Activated CD8-positive, alpha-beta memory T cell treated with anti-CD3 and anti-CD28 coated beads, Interleukin-2, amount 10 ng/mL, durations not matched to agents 7 days and 5 days (primary cell): Measurements from ENCODE around the gene PRF1. TPM values are rescaled to one million over a fixed set of nuclear protein-coding genes. Genes with fewer than 3 reads are reported as not detected.
"Not testable (repeated sequence)": the region's sequence is repeated elsewhere in the genome, so short reads cannot be mapped to it uniquely, and the experiment has no call there.

Source experiments
- ATAC-seq: fragments of 150-1000 bp; cut with Tn5 transposase; one replicate; pipeline ENCODE4 v1.10.0; 2021; ENCODE audit warnings: moderate library complexity
- CTCF ChIA-PET: fragments of 350-600 bp; sonication (Branson Sonifier 250); formaldehyde crosslinking; loops from one replicate; lab custom pipeline; 2021; ENCODE audit warnings: antibody characterized with exemption; lab: Charles Lee
- DNase-seq: peaks from one replicate; pipeline ENCODE4 v3.0.0-alpha.2; 2020
- H3K27ac Mint-ChIP-seq: one replicate; pipeline ENCODE4 v1.8.0; 2021; ENCODE audit warnings: mild to moderate bottlenecking, mixed read lengths
- H3K27me3 Mint-ChIP-seq: one replicate; pipeline ENCODE4 v1.8.0; 2021; ENCODE audit warnings: mixed read lengths
- H3K36me3 Mint-ChIP-seq: one replicate; pipeline ENCODE4 v1.8.0; 2021; ENCODE audit warnings: mild to moderate bottlenecking, mixed read lengths
- H3K4me1 Mint-ChIP-seq: one replicate; pipeline ENCODE4 v1.8.0; 2021; ENCODE audit warnings: mixed read lengths
- H3K4me3 Mint-ChIP-seq: one replicate; pipeline ENCODE4 v1.8.0; 2021; ENCODE audit warnings: mild to moderate bottlenecking, moderate library complexity, mixed read lengths
- H3K9me3 Mint-ChIP-seq: one replicate; pipeline ENCODE4 v1.8.0; 2022; ENCODE audit warnings: low read depth, mixed read lengths
- total RNA-seq, 2 experiments: library from RNA; stranded (reverse); gene quantifications; one replicate each; pipeline ENCODE4 v1.2.3, GENCODE V29; 2021

PRF1 gene
- total RNA-seq, 2 experiments from 2014 or later, result 381 to 433 TPM

- no peak for DNase-seq
- H3K4me3 Mint-ChIP-seq, result no peak overlapping the region
- no peak for ATAC-seq
- no peaks in the 10 kb centered on the region for H3K36me3 Mint-ChIP-seq
- no peak overlapping the region for H3K27ac Mint-ChIP-seq
- H3K9me3 Mint-ChIP-seq, result no peaks in the 10 kb centered on the region
- peaks cover 35% of the 10 kb centered on the region for H3K4me1 Mint-ChIP-seq
- H3K27me3 Mint-ChIP-seq, result peaks cover 9% of the 10 kb centered on the region
- CTCF ChIA-PET, result interaction anchor here (1.1 kb wide), 1 partner anchor 30 kb away, joined by 3 read pairs; no protein-coding TSS in a partner anchor
Measured at GRCh38 chr10:70588255-70588654, 14.3 kb downstream of the PRF1 start.

DNA sequence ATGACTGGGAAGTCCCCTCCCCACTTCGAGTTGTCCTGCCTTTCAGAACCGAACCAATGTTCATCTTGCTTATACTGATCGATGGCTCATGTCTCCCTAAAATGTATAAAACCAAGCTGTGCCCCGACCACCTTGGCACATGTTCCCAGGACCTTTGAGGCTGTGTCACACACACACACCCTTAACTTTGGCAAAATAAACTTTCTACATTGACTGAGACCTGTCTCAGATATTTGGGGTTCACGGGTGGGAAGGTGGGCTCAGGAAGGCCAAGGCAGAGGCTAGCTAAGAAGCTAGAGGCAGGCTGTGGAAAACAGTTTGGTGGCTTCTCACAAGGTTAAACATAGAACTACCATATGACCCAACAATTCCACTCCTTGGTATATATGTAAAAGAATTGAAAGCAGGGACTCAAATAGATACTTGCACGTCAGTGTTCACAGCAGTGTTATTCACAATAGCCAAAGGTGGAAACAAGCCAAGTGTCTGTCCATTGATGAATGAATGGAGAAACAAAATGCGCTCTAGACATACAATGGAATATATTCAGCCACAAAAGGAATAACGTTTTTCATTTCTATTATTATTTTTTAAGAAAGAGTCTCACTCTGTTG, 15.4 kb downstream of the PRF1 start:
- H3K4me3 Mint-ChIP-seq, result no peak overlapping the region
- ATAC-seq (no peak), DNase-seq (no peak)
- H3K9me3 Mint-ChIP-seq, result no peaks in the 10 kb centered on the region
- no peaks in the 10 kb centered on the region for H3K36me3 Mint-ChIP-seq
- peaks cover 11% of the 10 kb centered on the region for H3K27me3 Mint-ChIP-seq
- H3K27ac Mint-ChIP-seq, result no peak overlapping the region
- peaks cover 26% of the 10 kb centered on the region for H3K4me1 Mint-ChIP-seq
- CTCF ChIA-PET, result interaction anchor here (1.1 to 5.7 kb wide), 4 partner anchors 10 to 37 kb away, joined by 3 to 23 read pairs (median 5); no protein-coding TSS in a partner anchor

- no peak for ATAC-seq
- Mint-ChIP-seq H3K4me1 (peaks cover 22% of the 10 kb centered on the region), H3K36me3 (peaks cover 3% of the 10 kb centered on the region), H3K4me3 (no peak overlapping the region), H3K9me3 (no peaks in the 10 kb centered on the region), H3K27ac (no peak overlapping the region), H3K27me3 (peaks cover 11% of the 10 kb centered on the region)
- CTCF ChIA-PET, result interaction anchor here (1.1 to 5.7 kb wide), 3 partner anchors 10 to 36 kb away, joined by 3 to 23 read pairs (median 7); no protein-coding TSS in a partner anchor
- DNase-seq, result no peak
Measured at GRCh38 chr10:70586348-70586930, 16.1 kb downstream of the PRF1 start.

GRCh38 chr10:70585578-70586169, 16.9 kb downstream of the PRF1 start:
- DNase-seq, result no peak
- no peaks in the 10 kb centered on the region for H3K9me3 Mint-ChIP-seq
- peaks cover 4% of the 10 kb centered on the region for H3K36me3 Mint-ChIP-seq
- peaks cover 20% of the 10 kb centered on the region for H3K4me1 Mint-ChIP-seq
- H3K27me3 Mint-ChIP-seq, result peaks cover 11% of the 10 kb centered on the region
- no peak for ATAC-seq
- no peak overlapping the region for H3K4me3 Mint-ChIP-seq
- CTCF ChIA-PET, result interaction anchor here (0.8 to 5.7 kb wide), 4 partner anchors 17 to 36 kb away, joined by 3 to 23 read pairs (median 6); partner anchors contain the start of gene PRF1
- H3K27ac Mint-ChIP-seq, result no peak overlapping the region

- Mint-ChIP-seq H3K4me1 (peaks cover 21% of the 10 kb centered on the region), H3K27ac (peak overlapping the region; percentile 7), H3K4me3 (no peak overlapping the region), H3K27me3 (peaks cover 11% of the 10 kb centered on the region), H3K9me3 (no peaks in the 10 kb centered on the region), H3K36me3 (peaks cover 4% of the 10 kb centered on the region)
- no peak for ATAC-seq
- no peak for DNase-seq
- CTCF ChIA-PET, result interaction anchor here (0.8 to 5.7 kb wide), 7 partner anchors 17 to 124 kb away, joined by 3 to 23 read pairs (median 5); partner anchors contain the start of gene PRF1
Measured at GRCh38 chr10:70584909-70585544, 17.5 kb downstream of the PRF1 start.

GRCh38 chr10:70584366-70584765, 18.2 kb downstream of the PRF1 start:
- Mint-ChIP-seq H3K27me3 (peaks cover 9% of the 10 kb centered on the region), H3K9me3 (no peaks in the 10 kb centered on the region), H3K4me1 (peaks cover 28% of the 10 kb centered on the region), H3K27ac (no peak overlapping the region), H3K4me3 (no peak overlapping the region), H3K36me3 (peaks cover 4% of the 10 kb centered on the region)
- DNase-seq (no peak), ATAC-seq (no peak)
- CTCF ChIA-PET, result interaction anchor here (1.0 to 5.7 kb wide), 5 partner anchors 17 to 124 kb away, joined by 3 to 23 read pairs (median 5); no protein-coding TSS in a partner anchor

DNA sequence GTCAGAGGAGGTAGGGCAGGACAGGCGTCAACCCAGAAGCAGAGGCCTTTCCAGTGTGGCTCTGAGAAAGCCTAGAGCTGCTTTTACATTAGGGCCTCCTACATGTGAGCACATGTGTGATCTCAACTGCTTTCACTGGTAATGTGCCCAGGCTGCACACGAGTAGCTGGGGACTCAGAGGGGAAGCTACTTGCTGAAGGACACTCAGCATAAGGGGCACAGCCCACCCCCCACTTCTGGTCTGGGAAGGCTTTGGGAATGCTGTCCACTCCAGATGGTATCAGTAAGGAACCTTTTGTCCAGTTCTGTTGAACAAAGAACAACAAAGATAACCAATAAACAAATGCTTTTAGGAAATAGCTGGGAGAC, 18.9 kb downstream of the PRF1 start:
- Mint-ChIP-seq H3K27ac (no peak overlapping the region), H3K4me3 (no peak overlapping the region), H3K9me3 (no peaks in the 10 kb centered on the region), H3K27me3 (peaks cover 4% of the 10 kb centered on the region), H3K4me1 (peaks cover 32% of the 10 kb centered on the region), H3K36me3 (peaks cover 4% of the 10 kb centered on the region)
- ATAC-seq (no peak), DNase-seq (no peak)
- CTCF ChIA-PET, result interaction anchor here (1.0 to 5.7 kb wide), 6 partner anchors 10 to 123 kb away, joined by 3 to 23 read pairs (median 4); no protein-coding TSS in a partner anchor

GRCh38 chr10:70582793-70583668, 19.5 kb downstream of the PRF1 start:
- Mint-ChIP-seq H3K27me3 (peaks cover 2% of the 10 kb centered on the region), H3K4me1 (peaks cover 35% of the 10 kb centered on the region), H3K9me3 (no peaks in the 10 kb centered on the region), H3K4me3 (no peak overlapping the region), H3K27ac (no peak overlapping the region), H3K36me3 (peaks cover 4% of the 10 kb centered on the region)
- DNase-seq (no peak), ATAC-seq (no peak)
- CTCF ChIA-PET, result interaction anchor here (1.0 to 5.7 kb wide), 4 partner anchors 10 to 24 kb away, joined by 3 to 23 read pairs (median 4); no protein-coding TSS in a partner anchor

DNA sequence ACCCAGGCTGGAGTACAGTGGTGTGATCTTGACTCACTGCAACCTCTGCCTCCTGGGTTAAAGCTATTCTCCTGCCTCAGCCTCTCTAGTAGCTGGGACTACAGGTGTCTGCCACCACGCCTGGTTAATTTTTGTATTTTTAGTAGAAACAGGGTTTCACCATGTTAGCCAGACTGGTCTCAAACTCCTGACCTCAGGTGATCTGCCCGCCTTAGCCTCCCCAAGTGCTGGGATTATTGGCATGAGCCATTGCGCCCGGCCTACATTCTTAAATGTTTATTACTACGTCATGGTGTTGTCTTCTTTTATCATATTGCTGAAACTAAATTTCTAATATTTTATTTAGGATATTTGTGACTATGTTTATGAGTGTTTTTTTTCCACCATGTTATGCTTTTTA, 21.4 kb downstream of the PRF1 start:
- CTCF ChIA-PET, result interaction anchor here (1.9 kb wide), 1 partner anchor 20 kb away, joined by 6 read pairs; no protein-coding TSS in a partner anchor
- not testable (repeated sequence) for H3K4me3 Mint-ChIP-seq, ATAC-seq, H3K27ac Mint-ChIP-seq, H3K9me3 Mint-ChIP-seq, H3K27me3 Mint-ChIP-seq, DNase-seq, H3K36me3 Mint-ChIP-seq
- H3K4me1 Mint-ChIP-seq, result peaks cover 45% of the 10 kb centered on the region

DNA sequence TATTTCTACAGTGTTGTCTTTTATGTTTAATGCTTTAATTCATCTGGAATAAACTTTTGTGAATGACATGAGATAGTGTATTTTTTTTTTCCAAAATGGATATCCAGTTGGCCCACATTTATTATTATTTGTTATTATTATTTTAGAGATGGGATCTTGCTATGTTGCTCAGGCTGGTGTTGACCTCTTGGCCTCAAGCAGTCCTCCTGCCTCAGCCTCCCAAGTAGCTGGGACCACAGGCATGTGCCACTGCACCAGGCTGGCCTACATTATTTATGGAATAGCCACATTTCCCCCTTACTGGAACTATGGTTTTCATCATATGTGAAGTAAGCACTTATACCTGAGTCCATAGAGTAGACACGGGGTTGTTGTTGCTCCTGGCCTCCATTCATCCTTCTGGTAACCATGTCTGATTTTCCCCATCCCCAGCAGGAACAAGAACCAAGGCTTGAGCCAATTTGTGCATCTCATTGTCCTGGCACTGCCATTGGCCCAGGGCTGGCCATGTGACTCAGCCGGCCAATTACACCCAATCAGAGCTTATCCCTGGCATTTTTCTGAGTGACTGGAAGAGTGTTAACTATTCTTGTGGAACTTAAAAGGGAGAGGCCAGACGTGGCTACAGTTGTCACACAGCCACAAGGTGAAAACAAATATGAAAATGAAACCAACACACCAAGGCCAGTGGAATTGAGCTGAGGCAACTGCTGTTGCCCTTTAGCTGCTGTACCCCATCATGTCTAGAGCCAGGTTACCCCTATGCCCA, 23.1 kb downstream of the PRF1 start:
- DNase-seq, result peak; percentile 67
- Mint-ChIP-seq H3K9me3 (no peaks in the 10 kb centered on the region), H3K4me3 (peak overlapping the region; percentile 63), H3K4me1 (peaks cover 53% of the 10 kb centered on the region), H3K27me3 (peaks cover 2% of the 10 kb centered on the region), H3K27ac (peak overlapping the region; percentile 98), H3K36me3 (peaks cover 4% of the 10 kb centered on the region)
- peak; percentile 51 for ATAC-seq
- CTCF ChIA-PET, result interaction anchor here (0.8 to 1.7 kb wide), 10 partner anchors 10 to 180 kb away, joined by 3 to 18 read pairs (median 4); partner anchors contain the start of gene PRF1

DNA sequence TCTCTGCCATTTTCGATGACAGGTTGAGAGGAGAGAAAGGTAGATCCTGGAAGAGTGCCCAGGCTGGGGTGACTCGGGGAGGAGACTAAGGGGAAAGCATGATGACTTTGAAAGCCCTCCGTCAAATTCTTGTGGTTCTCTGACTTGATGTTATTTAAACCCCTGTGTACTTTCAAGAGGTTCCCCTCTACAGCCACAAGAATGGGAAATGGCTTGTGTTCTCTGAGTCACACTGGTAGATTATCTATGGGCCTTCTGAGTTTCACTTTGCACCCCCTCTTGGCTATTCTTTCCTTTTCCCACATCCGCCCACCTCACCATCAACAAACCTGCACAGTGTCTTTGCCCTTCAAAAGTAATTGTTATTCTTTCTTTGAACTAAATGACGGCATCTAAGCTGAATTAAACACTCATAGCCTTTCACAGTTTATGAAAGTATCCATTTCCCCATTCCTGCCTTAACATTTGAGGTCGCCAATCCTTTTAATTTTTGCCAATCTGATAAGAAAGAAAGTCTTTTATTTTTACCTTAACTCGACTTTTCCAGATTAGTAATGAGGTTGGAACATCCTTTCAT, 24.1 kb downstream of the PRF1 start:
- ATAC-seq (peak; percentile 78), DNase-seq (peak; percentile 92)
- Mint-ChIP-seq H3K36me3 (peaks cover 4% of the 10 kb centered on the region), H3K27ac (peak overlapping the region; percentile 98), H3K27me3 (peaks cover 2% of the 10 kb centered on the region), H3K9me3 (no peaks in the 10 kb centered on the region), H3K4me3 (peak overlapping the region; percentile 63), H3K4me1 (peaks cover 57% of the 10 kb centered on the region)
- CTCF ChIA-PET, result interaction anchor here (1.0 to 1.7 kb wide), 8 partner anchors 13 to 180 kb away, joined by 3 to 11 read pairs (median 4); partner anchors contain the start of gene PRF1
